Measurements from ENCODE around the gene TBC1D5. TPM values are rescaled to one million over a fixed set of nuclear protein-coding genes. Genes with fewer than 3 reads are reported as not detected.

Gene TBC1D5
- total and polyA plus RNA-seq, 2 experiments from 2014 or later, result 31.0 to 69.9 TPM

- no peaks in the 10 kb centered on the region for H3K27me3 ChIP-seq (replicated peaks; ENCODE audit: insufficient read depth)
- H3K9ac ChIP-seq, result no peak overlapping the region
- no peak overlapping the region for H2AFZ ChIP-seq
- TF ChIP-seq EZH2 (IDR thresholded peaks at IDR 0.05; ENCODE audit: insufficient read depth, poor library complexity, severe bottlenecking) (no peak), EZH2phosphoT487 (IDR thresholded peaks at IDR 0.05; ENCODE audit: insufficient read depth, low read depth) (no peak)
- no peak overlapping the region for H3K4me2 ChIP-seq (ENCODE audit: unreplicated experiment)
- in situ Hi-C loops (cut with MboI), result no loop called here
- no peak for DNase-seq
- H3K4me1 ChIP-seq (ENCODE audit: insufficient read depth), result no peaks in the 10 kb centered on the region
- H3K9me3 ChIP-seq (ENCODE audit: low read depth), result no peaks in the 10 kb centered on the region
- no peaks in the 10 kb centered on the region for H3K9me2 ChIP-seq (ENCODE audit: insufficient read depth)
- WGBS, 2 experiments (ENCODE audit: low coverage in 1 of 2, low lambda C conversion rate in 2 of 2, missing lambda C conversion rate in 2 of 2), result 74 to 76% methylated on average over 5 of the region's 5 CpGs
- no peaks in the 10 kb centered on the region for H3K36me3 ChIP-seq (ENCODE audit: low read depth)
- H3K4me3 ChIP-seq, result no peak overlapping the region
- no peaks in the 10 kb centered on the region for H3K79me2 ChIP-seq (ENCODE audit: insufficient read depth)
- H3F3A ChIP-seq (ENCODE audit: insufficient read depth), result no peaks in the 10 kb centered on the region
- H4K20me1 ChIP-seq (ENCODE audit: insufficient read depth), result no peaks in the 10 kb centered on the region
- no peak overlapping the region for H3K27ac ChIP-seq
These were observed 623.0 kb downstream of the TBC1D5 start for GRCh38 chr3:17119201-17120072.

GRCh38 chr3:17118771-17119170 is 623.7 kb downstream of the TBC1D5 start:
- no peak overlapping the region for H3K9ac ChIP-seq
- no peaks in the 10 kb centered on the region for H3K27me3 ChIP-seq (replicated peaks; ENCODE audit: insufficient read depth)
- no peaks in the 10 kb centered on the region for H3K9me2 ChIP-seq (ENCODE audit: insufficient read depth)
- WGBS, 2 experiments (ENCODE audit: low coverage in 1 of 2, low lambda C conversion rate in 2 of 2, missing lambda C conversion rate in 2 of 2), result 73 to 80% methylated on average over 6 of the region's 6 CpGs
- no peaks in the 10 kb centered on the region for H3K4me1 ChIP-seq (ENCODE audit: insufficient read depth)
- no peaks in the 10 kb centered on the region for H3K36me3 ChIP-seq (ENCODE audit: low read depth)
- H4K20me1 ChIP-seq (ENCODE audit: insufficient read depth), result no peaks in the 10 kb centered on the region
- H3F3A ChIP-seq (ENCODE audit: insufficient read depth), result no peaks in the 10 kb centered on the region
- no peaks in the 10 kb centered on the region for H3K9me3 ChIP-seq (ENCODE audit: low read depth)
- no peak for DNase-seq
- no peak overlapping the region for H3K27ac ChIP-seq
- TF ChIP-seq EZH2phosphoT487 (IDR thresholded peaks at IDR 0.05; ENCODE audit: insufficient read depth, low read depth), result no peak
- no peak for TF ChIP-seq EZH2 (IDR thresholded peaks at IDR 0.05; ENCODE audit: insufficient read depth, poor library complexity, severe bottlenecking)
- in situ Hi-C loops (cut with MboI), result no loop called here
- H2AFZ ChIP-seq, result no peak overlapping the region
- no peak overlapping the region for H3K4me2 ChIP-seq (ENCODE audit: unreplicated experiment)
- no peaks in the 10 kb centered on the region for H3K79me2 ChIP-seq (ENCODE audit: insufficient read depth)
- H3K4me3 ChIP-seq, result no peak overlapping the region

GRCh38 chr3:17116007-17116600 is 626.3 kb downstream of the TBC1D5 start:
- TF ChIP-seq EZH2 (IDR thresholded peaks at IDR 0.05; ENCODE audit: insufficient read depth, poor library complexity, severe bottlenecking) (no peak), EZH2phosphoT487 (IDR thresholded peaks at IDR 0.05; ENCODE audit: insufficient read depth, low read depth) (no peak)
- Histone ChIP-seq H3K36me3 (ENCODE audit: low read depth) (no peaks in the 10 kb centered on the region), H3K27me3 (replicated peaks; ENCODE audit: insufficient read depth) (no peaks in the 10 kb centered on the region), H4K20me1 (ENCODE audit: insufficient read depth) (no peaks in the 10 kb centered on the region), H3K9me3 (ENCODE audit: low read depth) (no peaks in the 10 kb centered on the region), H3K4me2 (ENCODE audit: unreplicated experiment) (no peak overlapping the region), H3K79me2 (ENCODE audit: insufficient read depth) (no peaks in the 10 kb centered on the region), H3K4me1 (ENCODE audit: insufficient read depth) (no peaks in the 10 kb centered on the region), H3F3A (ENCODE audit: insufficient read depth) (no peaks in the 10 kb centered on the region), H3K9me2 (ENCODE audit: insufficient read depth) (no peaks in the 10 kb centered on the region), H2AFZ (no peak overlapping the region), H3K27ac (no peak overlapping the region), H3K9ac (no peak overlapping the region), H3K4me3 (no peak overlapping the region)
- in situ Hi-C loops (cut with MboI), result no loop called here
- WGBS, 2 experiments (ENCODE audit: low coverage in 1 of 2, low lambda C conversion rate in 2 of 2, missing lambda C conversion rate in 2 of 2), result 80% methylated on average over 8 of the region's 8 CpGs
- no peak for DNase-seq

GRCh38 chr3:17115186-17115585 is 627.2 kb downstream of the TBC1D5 start:
- Histone ChIP-seq H3K9me3 (ENCODE audit: low read depth) (no peaks in the 10 kb centered on the region), H3K9me2 (ENCODE audit: insufficient read depth) (no peaks in the 10 kb centered on the region), H3F3A (ENCODE audit: insufficient read depth) (no peaks in the 10 kb centered on the region), H2AFZ (no peak overlapping the region), H3K27ac (no peak overlapping the region), H3K36me3 (ENCODE audit: low read depth) (no peaks in the 10 kb centered on the region), H3K27me3 (replicated peaks; ENCODE audit: insufficient read depth) (no peaks in the 10 kb centered on the region), H3K4me3 (no peak overlapping the region), H3K79me2 (ENCODE audit: insufficient read depth) (no peaks in the 10 kb centered on the region), H4K20me1 (ENCODE audit: insufficient read depth) (no peaks in the 10 kb centered on the region), H3K9ac (no peak overlapping the region), H3K4me1 (ENCODE audit: insufficient read depth) (no peaks in the 10 kb centered on the region), H3K4me2 (ENCODE audit: unreplicated experiment) (no peak overlapping the region)
- peak; percentile 35 for DNase-seq
- in situ Hi-C loops (cut with MboI), result no loop called here
- TF ChIP-seq EZH2 (IDR thresholded peaks at IDR 0.05; ENCODE audit: insufficient read depth, poor library complexity, severe bottlenecking), result no peak
- no peak for TF ChIP-seq EZH2phosphoT487 (IDR thresholded peaks at IDR 0.05; ENCODE audit: insufficient read depth, low read depth)
- WGBS, 2 experiments (ENCODE audit: low coverage in 1 of 2, low lambda C conversion rate in 2 of 2, missing lambda C conversion rate in 2 of 2), result 79 to 88% methylated on average over 3 of the region's 3 CpGs

All from GM23248 (cell line).